ENCODE data around the gene KANK2.
A peak's percentile ranks its signal among the peaks of the same experiment; 100 is the strongest.
"Not testable (repeated sequence)": the region's sequence is repeated elsewhere in the genome, so short reads cannot be mapped to it uniquely, and the experiment has no call there.

Gene KANK2

GRCh38 chr19:11166281-11167142 lies 30.8 kb downstream of the KANK2 start:
- H3K4me3 Mint-ChIP-seq: no peak overlapping the region
- intact Hi-C loops (cut with micrococcal nuclease): no loop called here
- no peaks in the 10 kb centered on the region for H3K27me3 Mint-ChIP-seq
- H3K36me3 Mint-ChIP-seq (ENCODE audit: low read depth): no peaks in the 10 kb centered on the region
- H3K27ac Mint-ChIP-seq: no peak overlapping the region
- H3K9me3 Mint-ChIP-seq: no peaks in the 10 kb centered on the region
- no peaks in the 10 kb centered on the region for H3K4me1 Mint-ChIP-seq (ENCODE audit: low read depth)

- H3K4me3 Mint-ChIP-seq: no peak overlapping the region
- intact Hi-C loops (cut with micrococcal nuclease): no loop called here
- no peaks in the 10 kb centered on the region for H3K4me1 Mint-ChIP-seq (ENCODE audit: low read depth)
- no peaks in the 10 kb centered on the region for H3K36me3 Mint-ChIP-seq (ENCODE audit: low read depth)
- no peaks in the 10 kb centered on the region for H3K27me3 Mint-ChIP-seq
- no peak overlapping the region for H3K27ac Mint-ChIP-seq
- no peaks in the 10 kb centered on the region for H3K9me3 Mint-ChIP-seq
Measured at GRCh38 chr19:11165486-11166030, 31.8 kb downstream of the KANK2 start.

- Mint-ChIP-seq H3K27ac (no peak overlapping the region), H3K36me3 (ENCODE audit: low read depth) (no peaks in the 10 kb centered on the region), H3K4me1 (ENCODE audit: low read depth) (no peaks in the 10 kb centered on the region), H3K4me3 (no peak overlapping the region), H3K27me3 (no peaks in the 10 kb centered on the region), H3K9me3 (no peaks in the 10 kb centered on the region)
- intact Hi-C loops (cut with micrococcal nuclease): no loop called here
Measured at GRCh38 chr19:11164879-11165406, 32.4 kb downstream of the KANK2 start.

- H3K36me3 Mint-ChIP-seq (ENCODE audit: low read depth): no peaks in the 10 kb centered on the region
- no peaks in the 10 kb centered on the region for H3K9me3 Mint-ChIP-seq
- no peaks in the 10 kb centered on the region for H3K27me3 Mint-ChIP-seq
- intact Hi-C loops (cut with micrococcal nuclease): no loop called here
- H3K4me1 Mint-ChIP-seq (ENCODE audit: low read depth): peaks cover 4% of the 10 kb centered on the region
- H3K4me3 Mint-ChIP-seq: no peak overlapping the region
- H3K27ac Mint-ChIP-seq: no peak overlapping the region
Measured at GRCh38 chr19:11164296-11164695, 33.0 kb downstream of the KANK2 start.

GRCh38 chr19:11160440-11160768 lies 36.9 kb downstream of the KANK2 start:
- H3K27ac Mint-ChIP-seq; H3K9me3 Mint-ChIP-seq; H3K27me3 Mint-ChIP-seq; H3K4me3 Mint-ChIP-seq; H3K36me3 Mint-ChIP-seq (ENCODE audit: low read depth): not testable (repeated sequence)
- peaks cover 17% of the 10 kb centered on the region for H3K4me1 Mint-ChIP-seq (ENCODE audit: low read depth)
- intact Hi-C loops (cut with micrococcal nuclease): loop anchor here (1.0 kb wide), 1 partner anchor 36 kb away; no protein-coding TSS in a partner anchor

- H3K36me3 Mint-ChIP-seq (ENCODE audit: low read depth): no peaks in the 10 kb centered on the region
- H3K9me3 Mint-ChIP-seq: no peaks in the 10 kb centered on the region
- no peak overlapping the region for H3K4me3 Mint-ChIP-seq
- no peaks in the 10 kb centered on the region for H3K27me3 Mint-ChIP-seq
- no peak overlapping the region for H3K27ac Mint-ChIP-seq
- peaks cover 23% of the 10 kb centered on the region for H3K4me1 Mint-ChIP-seq (ENCODE audit: low read depth)
- intact Hi-C loops (cut with micrococcal nuclease): loop anchor here (1.0 kb wide), 1 partner anchor 36 kb away; no protein-coding TSS in a partner anchor
Measured at GRCh38 chr19:11159598-11160439, 37.5 kb downstream of the KANK2 start.

GRCh38 chr19:11155373-11156120 lies 41.8 kb downstream of the KANK2 start, which contains the start of gene SPC24:
TSS of gene SPC24 (minus strand) at chr19:11155782. CDS start at chr19:11155776, 6 bp downstream.
- Mint-ChIP-seq H3K9me3 (no peaks in the 10 kb centered on the region), H3K4me3 (peak within 1 kb of the TSS; percentile 87), H3K36me3 (ENCODE audit: low read depth) (no peaks in the 10 kb centered on the region), H3K27ac (peak within 1 kb of the TSS; percentile 76), H3K27me3 (no peaks in the 10 kb centered on the region), H3K4me1 (ENCODE audit: low read depth) (peaks cover 36% of the 10 kb centered on the region)
- intact Hi-C loops (cut with micrococcal nuclease): no loop called here

- H3K27ac Mint-ChIP-seq: no peak overlapping the region
- H3K4me3 Mint-ChIP-seq: peak overlapping the region; percentile 87
- H3K36me3 Mint-ChIP-seq (ENCODE audit: low read depth): no peaks in the 10 kb centered on the region
- intact Hi-C loops (cut with micrococcal nuclease): no loop called here
- no peaks in the 10 kb centered on the region for H3K27me3 Mint-ChIP-seq
- peaks cover 36% of the 10 kb centered on the region for H3K4me1 Mint-ChIP-seq (ENCODE audit: low read depth)
- no peaks in the 10 kb centered on the region for H3K9me3 Mint-ChIP-seq
Measured at GRCh38 chr19:11154683-11155047, 42.7 kb downstream of the KANK2 start.

GRCh38 chr19:11152318-11153062 lies 44.9 kb downstream of the KANK2 start:
- Mint-ChIP-seq H3K36me3 (ENCODE audit: low read depth) (no peaks in the 10 kb centered on the region), H3K4me1 (ENCODE audit: low read depth) (peaks cover 21% of the 10 kb centered on the region), H3K4me3 (no peak overlapping the region), H3K27me3 (no peaks in the 10 kb centered on the region), H3K9me3 (no peaks in the 10 kb centered on the region), H3K27ac (peak overlapping the region; percentile 5)
- intact Hi-C loops (cut with micrococcal nuclease): no loop called here

- H3K27ac Mint-ChIP-seq: no peak overlapping the region
- intact Hi-C loops (cut with micrococcal nuclease): no loop called here
- no peaks in the 10 kb centered on the region for H3K9me3 Mint-ChIP-seq
- no peaks in the 10 kb centered on the region for H3K27me3 Mint-ChIP-seq
- peaks cover 21% of the 10 kb centered on the region for H3K4me1 Mint-ChIP-seq (ENCODE audit: low read depth)
- H3K4me3 Mint-ChIP-seq: no peak overlapping the region
- no peaks in the 10 kb centered on the region for H3K36me3 Mint-ChIP-seq (ENCODE audit: low read depth)
Measured at GRCh38 chr19:11151181-11151580, 46.2 kb downstream of the KANK2 start.

GRCh38 chr19:11148001-11148400 lies 49.3 kb downstream of the KANK2 start:
- Mint-ChIP-seq H3K4me3 (no peak overlapping the region), H3K9me3 (no peaks in the 10 kb centered on the region), H3K4me1 (ENCODE audit: low read depth) (peaks cover 13% of the 10 kb centered on the region), H3K27ac (no peak overlapping the region), H3K36me3 (ENCODE audit: low read depth) (no peaks in the 10 kb centered on the region), H3K27me3 (no peaks in the 10 kb centered on the region)
- intact Hi-C loops (cut with micrococcal nuclease): no loop called here

- intact Hi-C loops (cut with micrococcal nuclease): no loop called here
- Mint-ChIP-seq H3K36me3 (ENCODE audit: low read depth) (no peaks in the 10 kb centered on the region), H3K27ac (no peak overlapping the region), H3K27me3 (peaks cover 3% of the 10 kb centered on the region), H3K9me3 (no peaks in the 10 kb centered on the region), H3K4me3 (no peak overlapping the region), H3K4me1 (ENCODE audit: low read depth) (peaks cover 14% of the 10 kb centered on the region)
Measured at GRCh38 chr19:11145536-11145924, 51.8 kb downstream of the KANK2 start.

Data from dendritic cell treated with granulocyte-macrophage colony-stimulating factor and Interleukin-4, amounts not matched to agents 40 ng/mL and 50 ng/mL, for 4 days (primary cell).